H1 (cell line): ENCODE measurements around the gene TMEM225B. TPM values are rescaled to one million over a fixed set of nuclear protein-coding genes. Genes with fewer than 3 reads are reported as not detected.
"Not testable (repeated sequence)": the region's sequence is repeated elsewhere in the genome, so short reads cannot be mapped to it uniquely, and the experiment has no call there.

Experiments
- CTCF ChIA-PET: fragments of 300-600 bp; sonication (Branson Sonifier 250); formaldehyde crosslinking; loops from one replicate; lab custom pipeline; 2021; ENCODE audit not compliant: partially characterized antibody; lab: Charles Lee
- POLR2A ChIA-PET: fragments of 300-600 bp; sonication (Branson Sonifier 250); formaldehyde crosslinking; loops from one replicate; lab custom pipeline; 2021; ENCODE audit warnings: inconsistent platforms; ENCODE audit not compliant: partially characterized antibody; lab: Charles Lee
- DNase-seq, 2 experiments: peaks; one replicate each; pipeline versions ENCODE4 v3.0.0 to v3.0.0-alpha.2; 2010 to 2022; ENCODE audit warnings: low spot score in 2 of 2, low read depth in 1 of 2, mixed read lengths in 1 of 2
- FAIRE-seq: peaks from 2 replicates; lab custom pipeline; 2011; peaks lifted over from hg19 to GRCh38; lab: Jason Lieb, UNC
- H2AFZ ChIP-seq: 2 replicates; pipeline ENCODE4 v1.8.1; 2012; ENCODE audit warnings: low read length, inconsistent platforms
- H2AK5ac ChIP-seq: 2 replicates; pipeline ENCODE4 v1.6.1; 2013; ENCODE audit warnings: low read depth, low read length
- H2BK120ac ChIP-seq: replicated peaks from 2 replicates; pipeline ENCODE3; 2013; ENCODE audit warnings: low read depth, low read length, inconsistent platforms
- H2BK12ac ChIP-seq: 2 replicates; pipeline ENCODE4 v1.6.1; 2013; ENCODE audit warnings: low read depth, low read length
- H2BK15ac ChIP-seq: 2 replicates; pipeline ENCODE4 v1.6.1; 2013; ENCODE audit warnings: low read length
- H2BK20ac ChIP-seq: 2 replicates; pipeline ENCODE4 v1.6.1; 2013; ENCODE audit warnings: low read length
- H2BK5ac ChIP-seq: 2 replicates; pipeline ENCODE4 v1.6.1; 2013; ENCODE audit warnings: low read depth, low read length
- H3K14ac ChIP-seq: 2 replicates; pipeline ENCODE4 v1.6.1; 2013; ENCODE audit warnings: inconsistent platforms; ENCODE audit not compliant: insufficient read length
- H3K18ac ChIP-seq: 2 replicates; pipeline ENCODE4 v1.6.1; 2013; ENCODE audit warnings: low read length; ENCODE audit errors: extremely low read depth
- H3K23ac ChIP-seq: 2 replicates; pipeline ENCODE4 v1.6.1; 2013; ENCODE audit warnings: inconsistent platforms; ENCODE audit not compliant: insufficient read length
- H3K23me2 ChIP-seq: 2 replicates; pipeline ENCODE4 v1.6.1; 2013; ENCODE audit warnings: low read depth, low read length
- H3K27ac ChIP-seq: 2 replicates; pipeline ENCODE4 v1.6.1; 2011; ENCODE audit warnings: low read depth, low read length, inconsistent platforms
- H3K27me3 ChIP-seq, 4 experiments: replicated peaks in 1 of 4; 1 replicate in 1 of 4; 2 replicates in 3 of 4; pipeline versions ENCODE4 v1.6.1 to v1.8.1; 2011 to 2013; ENCODE audit warnings: low read length in 3 of 4, mild to moderate bottlenecking in 3 of 4, inconsistent platforms in 2 of 4, mixed read lengths in 2 of 4, moderate library complexity in 1 of 4; ENCODE audit not compliant: control insufficient read depth in 3 of 4, insufficient read depth in 3 of 4; ENCODE audit errors: extremely low read depth in 1 of 4
- H3K36me3 ChIP-seq, 4 experiments: 2 replicates each; pipeline versions ENCODE4 v1.6.1 to v1.8.1; 2011 to 2013; ENCODE audit warnings: mild to moderate bottlenecking in 4 of 4, low read length in 3 of 4, moderate library complexity in 2 of 4, control low read depth in 1 of 4, inconsistent platforms in 1 of 4; ENCODE audit not compliant: insufficient read depth in 4 of 4, control insufficient read depth in 2 of 4
- H3K4ac ChIP-seq: replicated peaks from 2 replicates; pipeline ENCODE3; 2013; ENCODE audit warnings: low read length, low read depth, mixed read lengths, inconsistent platforms; ENCODE audit not compliant: insufficient read length
- H3K4me1 ChIP-seq, 4 experiments: replicated peaks in 1 of 4; 1 replicate in 1 of 4; 2 replicates in 3 of 4; pipeline versions ENCODE4 v1.6.1 to v1.8.1; 2011 to 2013; ENCODE audit warnings: low read length in 3 of 4, inconsistent platforms in 2 of 4, mixed read lengths in 1 of 4; ENCODE audit not compliant: insufficient read depth in 4 of 4, control insufficient read depth in 3 of 4
- H3K4me2 ChIP-seq, 2 experiments: 2 replicates each; pipeline versions ENCODE4 v1.6.1 to v1.8.1; 2011 to 2013; ENCODE audit warnings: low read depth in 2 of 2, low read length in 2 of 2, control low read depth in 1 of 2, inconsistent platforms in 1 of 2, mild to moderate bottlenecking in 1 of 2; ENCODE audit not compliant: insufficient read depth in 1 of 2
- H3K4me3 ChIP-seq, 4 experiments: fragments of 200-600, 300-600 bp in 1 of 4; sonication (generic), shearing (Covaris generic), sonication (Bioruptor Twin) in 1 of 4; 2 replicates each; pipeline versions ENCODE4 v1.5.1 to v1.8.1; 2011 to 2016; ENCODE audit warnings: low read length in 4 of 4, low read depth in 3 of 4, control low read depth in 2 of 4, inconsistent platforms in 2 of 4, mild to moderate bottlenecking in 2 of 4, mixed read lengths in 1 of 4, moderate library complexity in 1 of 4; ENCODE audit not compliant: insufficient read depth in 2 of 4; ENCODE audit errors: extremely low read depth in 1 of 4
- H3K56ac ChIP-seq: replicated peaks from 2 replicates; pipeline ENCODE3; 2013; ENCODE audit warnings: low read depth, mild to moderate bottlenecking, mixed read lengths, low read length, inconsistent platforms; ENCODE audit not compliant: insufficient read length
- H3K79me1 ChIP-seq: 2 replicates; pipeline ENCODE4 v1.6.1; 2013; ENCODE audit warnings: low read depth, low read length, control low read depth
- H3K79me2 ChIP-seq, 2 experiments: 2 replicates each; pipeline versions ENCODE4 v1.6.1 to v1.8.1; 2012 to 2013; ENCODE audit warnings: low read length in 2 of 2, mild to moderate bottlenecking in 2 of 2, inconsistent platforms in 1 of 2; ENCODE audit not compliant: insufficient read depth in 2 of 2, control insufficient read depth in 1 of 2
- H3K9ac ChIP-seq, 4 experiments: replicated peaks in 1 of 4; 1 replicate in 1 of 4; 2 replicates in 3 of 4; pipeline versions ENCODE4 v1.6.1 to v1.8.1; 2011 to 2013; ENCODE audit warnings: low read depth in 3 of 4, low read length in 3 of 4, control low read depth in 2 of 4, mild to moderate bottlenecking in 2 of 4, moderate library complexity in 2 of 4, inconsistent platforms in 1 of 4; ENCODE audit errors: extremely low read depth in 1 of 4
- H3K9me3 ChIP-seq, 2 experiments: 2 replicates each; pipeline versions ENCODE4 v1.6.1 to v1.8.1; 2012 to 2013; ENCODE audit warnings: mild to moderate bottlenecking in 2 of 2, moderate library complexity in 2 of 2, control low read depth in 1 of 2, inconsistent platforms in 1 of 2, low read depth in 1 of 2, low read length in 1 of 2, mixed read lengths in 1 of 2; ENCODE audit not compliant: insufficient read depth in 2 of 2
- H4K20me1 ChIP-seq, 2 experiments: replicated peaks in 1 of 2; 2 replicates each; pipeline versions ENCODE3 to v1.8.1; 2011 to 2013; ENCODE audit warnings: inconsistent platforms in 2 of 2, low read length in 2 of 2, mild to moderate bottlenecking in 1 of 2; ENCODE audit not compliant: insufficient read depth in 2 of 2, control insufficient read depth in 1 of 2
- H4K5ac ChIP-seq: 2 replicates; pipeline ENCODE4 v1.6.1; 2013; ENCODE audit warnings: low read length, low read depth, mixed read lengths, inconsistent platforms; ENCODE audit not compliant: insufficient read length
- H4K8ac ChIP-seq: 2 replicates; pipeline ENCODE4 v1.8.0; 2013; ENCODE audit warnings: mild to moderate bottlenecking, moderate library complexity, low read length, inconsistent platforms; ENCODE audit not compliant: insufficient read depth; ENCODE audit errors: extremely low read depth
- H4K91ac ChIP-seq: replicated peaks from 2 replicates; pipeline ENCODE3; 2013; ENCODE audit warnings: low read length, mixed read lengths, inconsistent platforms; ENCODE audit not compliant: insufficient read length
- WGBS, 2 experiments: shearing (Covaris generic) in 1 of 2; methylation state at CpG; one replicate each; pipeline versions ENCODE4 v1.1.6 to v1.1.7; 2013 to 2015; ENCODE audit warnings: low lambda C conversion rate in 2 of 2, mixed read lengths in 2 of 2, inconsistent platforms in 1 of 2, low coverage in 1 of 2, missing lambda C conversion rate in 1 of 2; ENCODE audit not compliant: insufficient replicate concordance in 2 of 2, insufficient coverage in 1 of 2, insufficient read length in 1 of 2; ENCODE audit errors: extremely low coverage in 1 of 2, missing lambda C conversion rate in 1 of 2; 5-methylcytosine and 5-hydroxymethylcytosine counted together
- polyA plus RNA-seq, 7 experiments: library from polyadenylated mRNA; depleted of rRNA in 3 of 7; stranded (reverse) in 5 of 7; unstranded in 2 of 7; fragments of >200 nt in 5 of 7; fragments of 200-250 nt in 2 of 7; gene quantifications; 1 replicate in 5 of 7; 2 replicates in 1 of 7; 4 replicates in 1 of 7; pipeline versions ENCODE4 v1.2.1 to v1.2.3, GENCODE V29; 2011 to 2013; ENCODE audit warnings: missing spikeins in 2 of 7, mixed read lengths in 2 of 7
- total RNA-seq: library from RNA; stranded (reverse); fragmentation: NEBNext Ultra II Directional; extraction: Animal tissue kit (Norgen Biotek cat#: 25700); gene quantifications from 2 replicates; pipeline ENCODE4 v1.2.1, GENCODE V29; 2021

Gene TMEM225B
- total and polyA plus RNA-seq, 2 of the 8 experiments (the other 6 are each of a cell fraction or from before 2014, with no cell fraction given): 0.68 TPM; not detected in 1

- DNase-seq, H2BK20ac ChIP-seq, H2BK12ac ChIP-seq, H2AFZ ChIP-seq, H3K79me1 ChIP-seq, H3K9me3 ChIP-seq, H3K4me3 ChIP-seq, H3K18ac ChIP-seq, H4K8ac ChIP-seq, H4K20me1 ChIP-seq, POLR2A ChIA-PET, H3K36me3 ChIP-seq, H2BK120ac ChIP-seq, H2AK5ac ChIP-seq, H4K5ac ChIP-seq, CTCF ChIA-PET, FAIRE-seq, H3K4ac ChIP-seq, H3K27me3 ChIP-seq, H3K14ac ChIP-seq, H3K56ac ChIP-seq, H3K23me2 ChIP-seq, H2BK15ac ChIP-seq, H3K9ac ChIP-seq, H2BK5ac ChIP-seq, H3K4me2 ChIP-seq, H4K91ac ChIP-seq, H3K23ac ChIP-seq, H3K79me2 ChIP-seq, H3K27ac ChIP-seq: not testable (repeated sequence)
- 95% methylated on average over 2 of the region's 2 CpGs; no CpG with 5 or more reads in 1 of the 2 experiments for WGBS, 2 experiments
- peaks cover 3 to 13% (median 9%) of the 10 kb centered on the region in 4 experiments for H3K4me1 ChIP-seq
Observed at GRCh38 chr7:99637414-99637813, 39.3 kb downstream of the TMEM225B start.
